Skin of body (tissue), 2 donors: ENCODE results near the gene TFAP2C. TPM values are rescaled to one million over a fixed set of nuclear protein-coding genes. Genes with fewer than 3 reads are reported as not detected.
A peak's percentile ranks its signal among the peaks of the same experiment; 100 is the strongest.
"Not testable (repeated sequence)": the region's sequence is repeated elsewhere in the genome, so short reads cannot be mapped to it uniquely, and the experiment has no call there.

ENCODE experiments used
- DNase-seq: peaks from one replicate; lab custom pipeline; 2025; lab: John Stamatoyannopoulos, UW
- total RNA-seq: library from RNA; depleted of rRNA; stranded (reverse); fragments of >200 nt; gene quantifications from one replicate; pipeline ENCODE4 v1.2.3, GENCODE V29; 2014

Gene TFAP2C
- total RNA-seq, 1 donor from 2014 or later = 22.8 TPM

DNA sequence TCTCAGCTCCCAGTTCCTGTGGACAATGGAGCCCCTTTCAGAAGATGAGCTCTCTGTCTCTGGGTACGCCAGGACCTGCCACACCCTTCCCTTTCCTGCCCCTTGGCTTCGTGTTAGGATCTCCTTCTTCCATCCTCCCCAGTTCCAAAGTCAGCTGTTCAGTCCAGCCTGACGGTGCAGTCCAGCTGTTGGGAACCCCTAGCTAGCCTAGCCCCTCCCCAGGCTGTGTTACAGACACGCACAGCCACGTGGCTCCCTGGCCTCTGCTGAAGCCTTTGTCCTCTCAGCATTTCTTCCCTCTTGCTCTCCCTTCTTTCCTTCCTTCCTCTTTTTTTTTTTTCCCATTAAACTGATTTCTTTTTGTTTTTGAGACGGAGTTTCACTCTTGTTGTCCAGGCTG lies 12.4 kb upstream of the TFAP2C start:
- no peak for DNase-seq

- no peak for DNase-seq
These were observed 11.6 kb upstream of the TFAP2C start for GRCh38 chr20:56617489-56617888.

- DNase-seq = no peak
These were observed 7.4 kb upstream of the TFAP2C start for GRCh38 chr20:56621730-56622129.

- DNase-seq = not testable (repeated sequence)
These were observed 5.2 kb upstream of the TFAP2C start for GRCh38 chr20:56623930-56624329.

GRCh38 chr20:56624786-56625681 lies 4.1 kb upstream of the TFAP2C start:
- no peak for DNase-seq

DNA sequence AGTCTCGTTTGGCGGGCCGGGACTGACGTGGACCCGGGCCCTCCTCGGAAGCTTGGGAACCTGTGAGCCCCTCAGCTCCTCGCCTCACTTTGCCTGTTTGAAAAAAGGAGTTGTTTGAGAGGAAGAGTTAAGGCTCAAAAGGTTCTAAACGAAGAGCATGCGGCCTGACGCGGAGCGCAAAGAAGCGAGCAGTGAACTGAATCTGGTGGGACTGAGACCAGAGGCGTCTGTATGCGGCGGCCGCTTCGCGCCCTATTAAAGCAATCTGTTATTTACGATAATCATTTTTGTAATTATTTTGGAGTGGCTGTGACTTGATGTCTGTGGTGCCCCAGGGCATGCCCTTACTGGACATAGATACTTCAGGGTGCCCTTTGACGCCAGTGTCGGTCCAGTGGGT lies 3.3 kb upstream of the TFAP2C start:
- DNase-seq = no peak

- no peak for DNase-seq
These were observed 2.6 kb upstream of the TFAP2C start for GRCh38 chr20:56626367-56627121.

DNA sequence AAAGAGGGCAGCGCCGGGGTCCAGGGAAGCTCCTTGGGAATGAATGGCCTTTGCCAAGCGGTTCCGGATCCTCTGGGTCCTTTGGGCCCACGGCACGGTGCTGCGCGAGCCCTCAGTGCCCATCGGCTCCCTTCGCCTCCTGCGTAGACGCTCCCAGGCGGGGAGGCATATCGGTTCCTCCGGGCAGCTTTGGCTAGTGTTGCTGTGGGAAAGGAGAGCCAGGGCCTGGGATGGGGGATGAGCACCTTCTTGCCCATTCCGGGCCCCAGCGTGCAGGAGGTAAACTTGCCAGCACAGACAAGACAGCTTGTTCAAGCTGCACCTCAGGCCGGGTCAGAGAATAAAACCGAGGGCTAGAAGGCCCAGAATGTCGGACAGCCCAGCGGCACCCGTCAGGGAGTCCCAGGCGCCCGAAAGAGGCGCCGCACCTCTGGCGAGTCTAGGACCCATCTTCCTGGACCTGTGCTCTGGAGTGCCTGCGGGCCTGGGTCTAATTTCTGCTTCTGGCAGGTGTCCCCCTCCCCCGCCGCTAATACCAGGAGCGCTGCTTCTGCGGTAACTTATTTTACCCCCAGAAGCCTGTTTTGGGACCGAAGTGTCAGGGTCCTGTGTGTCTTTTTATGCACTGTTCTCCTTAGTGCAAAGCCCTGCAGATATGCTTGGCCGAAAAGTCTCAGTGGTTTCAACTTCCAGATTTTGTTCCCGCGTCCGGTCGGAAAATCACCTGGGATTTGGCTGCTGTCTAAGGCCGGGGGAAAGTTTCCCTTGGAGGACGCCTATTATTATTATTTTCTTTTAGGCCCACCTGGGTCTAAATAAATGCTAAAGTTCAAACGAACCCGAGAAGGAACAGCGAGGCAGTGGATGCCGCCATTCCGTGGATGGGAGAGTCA lies 1.7 kb upstream of the TFAP2C start:
- DNase-seq = no peak

GRCh38 chr20:56628015-56628872 lies 862 bp upstream of the TFAP2C start:
- no peak for DNase-seq

- DNase-seq = peak; percentile 13
These were observed 469 bp downstream of the TFAP2C start for GRCh38 chr20:56629464-56630085.

GRCh38 chr20:56630086-56630493 lies 984 bp downstream of the TFAP2C start:
- DNase-seq = peak; percentile 22

- no peak for DNase-seq
These were observed 1.6 kb downstream of the TFAP2C start for GRCh38 chr20:56630506-56631317.

GRCh38 chr20:56631318-56631989 lies 2.3 kb downstream of the TFAP2C start:
- DNase-seq = no peak

- DNase-seq = no peak
These were observed 2.9 kb downstream of the TFAP2C start for GRCh38 chr20:56631990-56632327.

DNA sequence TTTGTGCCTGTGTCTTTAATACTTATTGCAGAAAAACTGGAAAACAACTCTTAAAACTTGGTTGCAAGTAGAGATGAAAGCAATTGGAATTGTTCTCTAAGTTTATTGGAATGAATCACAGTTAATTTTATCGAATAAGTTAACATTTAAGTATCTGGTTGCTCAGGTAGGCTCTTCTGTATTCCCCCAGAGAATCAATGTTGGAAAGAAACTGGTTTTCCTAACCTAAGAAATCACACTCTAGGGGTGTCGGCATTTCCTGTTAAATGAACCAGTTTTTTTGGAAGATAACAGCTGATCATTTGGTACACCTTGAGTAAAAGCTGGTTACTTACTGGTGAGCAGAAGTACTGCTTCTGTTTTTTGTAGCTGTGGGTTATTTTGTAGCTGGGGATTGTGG lies 5.2 kb downstream of the TFAP2C start:
- no peak for DNase-seq

- DNase-seq = no peak
These were observed 5.8 kb downstream of the TFAP2C start for GRCh38 chr20:56634735-56635385.

- no peak for DNase-seq
These were observed 7.6 kb downstream of the TFAP2C start for GRCh38 chr20:56636716-56637115.

DNA sequence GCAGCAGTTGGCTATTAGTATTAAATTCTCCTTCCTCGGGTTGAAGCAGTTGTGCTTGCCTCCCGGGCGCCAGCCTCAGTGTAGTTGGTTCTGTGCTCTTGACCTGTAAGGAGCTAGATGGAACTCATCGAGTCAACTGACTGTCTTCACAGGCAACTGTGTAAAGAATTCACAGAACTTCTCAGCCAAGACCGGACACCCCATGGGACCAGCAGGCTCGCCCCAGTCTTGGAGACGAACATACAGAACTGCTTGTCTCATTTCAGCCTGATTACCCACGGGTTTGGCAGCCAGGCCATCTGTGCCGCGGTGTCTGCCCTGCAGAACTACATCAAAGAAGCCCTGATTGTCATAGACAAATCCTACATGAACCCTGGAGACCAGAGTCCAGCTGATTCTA lies 8.5 kb downstream of the TFAP2C start:
- no peak for DNase-seq
